GM19238 (cell line): ENCODE data around the gene RRM2.

Experiments used
- DNase-seq: peaks from one replicate; pipeline ENCODE4 v3.0.0; 2011; ENCODE audit warnings: low spot score; ENCODE audit not compliant: insufficient read length

The RRM2 gene

DNA sequence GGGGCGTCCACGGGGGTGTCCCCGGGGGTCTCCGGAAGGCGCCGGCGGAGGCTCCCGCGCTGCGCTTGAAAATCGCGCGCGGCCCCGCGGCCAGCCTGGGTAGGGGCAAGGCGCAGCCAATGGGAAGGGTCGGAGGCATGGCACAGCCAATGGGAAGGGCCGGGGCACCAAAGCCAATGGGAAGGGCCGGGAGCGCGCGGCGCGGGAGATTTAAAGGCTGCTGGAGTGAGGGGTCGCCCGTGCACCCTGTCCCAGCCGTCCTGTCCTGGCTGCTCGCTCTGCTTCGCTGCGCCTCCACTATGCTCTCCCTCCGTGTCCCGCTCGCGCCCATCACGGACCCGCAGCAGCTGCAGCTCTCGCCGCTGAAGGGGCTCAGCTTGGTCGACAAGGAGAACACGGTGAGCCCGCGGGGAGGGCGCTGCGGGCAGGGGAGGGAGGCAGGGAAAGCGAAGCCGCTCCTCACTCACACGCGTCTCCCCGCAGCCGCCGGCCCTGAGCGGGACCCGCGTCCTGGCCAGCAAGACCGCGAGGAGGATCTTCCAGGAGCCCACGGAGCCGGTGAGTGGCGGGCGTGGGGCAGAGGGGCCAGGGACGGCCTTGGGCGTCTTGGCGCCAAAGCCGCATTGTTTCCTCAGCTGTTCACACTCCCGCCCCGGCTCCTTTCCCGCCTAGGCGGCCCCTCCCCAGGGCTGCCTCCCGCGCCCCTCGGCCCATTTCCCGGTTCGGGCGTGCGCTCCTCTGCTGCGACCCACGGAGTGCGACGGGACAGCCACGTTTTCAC, at the start of gene RRM2:
TSS of gene RRM2 (plus strand) at position 240 of the 781 bp plus-strand sequence. CDS start at position 300, 60 bp downstream.
- peak; percentile 93 for DNase-seq

DNA sequence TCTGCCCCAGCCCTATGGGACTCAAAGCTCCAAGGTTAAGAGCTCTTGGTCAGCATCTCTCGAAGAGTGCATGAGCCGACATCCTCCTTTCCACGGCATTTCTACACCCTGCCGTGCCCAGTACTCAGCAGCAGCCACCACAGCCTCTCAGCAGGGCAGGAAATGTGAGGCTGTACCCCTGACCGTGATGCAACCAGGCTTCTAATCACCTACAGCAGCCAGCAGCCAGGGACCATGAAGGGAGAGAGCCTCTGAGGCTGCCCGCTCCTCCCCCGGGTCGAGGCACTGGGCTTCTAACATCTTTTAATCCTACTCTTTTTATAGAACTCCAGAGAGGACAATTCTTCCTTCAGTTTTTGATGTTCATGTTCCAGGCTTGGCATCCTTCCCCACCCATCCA, 48.8 kb upstream of the RRM2 start:
- no peak for DNase-seq

DNA sequence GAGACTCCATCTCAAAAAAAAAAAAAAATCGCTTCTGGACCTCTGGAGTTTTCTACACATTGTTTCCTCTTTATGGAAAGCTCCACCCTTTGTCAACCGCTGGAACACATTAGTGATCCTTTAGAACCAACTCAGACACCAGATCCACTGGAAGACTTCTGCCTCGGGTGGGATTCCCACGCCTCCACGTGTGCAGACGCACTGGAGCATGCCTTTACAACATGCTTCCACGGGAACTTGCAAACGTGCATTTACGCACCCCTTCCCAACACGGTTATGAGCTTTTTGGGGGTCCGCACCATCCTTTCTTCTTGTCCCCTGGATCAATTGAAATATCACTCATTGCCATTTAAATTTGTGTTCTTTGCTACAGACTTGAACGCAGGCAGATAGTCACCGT, 47.4 kb upstream of the RRM2 start:
- DNase-seq = no peak

DNA sequence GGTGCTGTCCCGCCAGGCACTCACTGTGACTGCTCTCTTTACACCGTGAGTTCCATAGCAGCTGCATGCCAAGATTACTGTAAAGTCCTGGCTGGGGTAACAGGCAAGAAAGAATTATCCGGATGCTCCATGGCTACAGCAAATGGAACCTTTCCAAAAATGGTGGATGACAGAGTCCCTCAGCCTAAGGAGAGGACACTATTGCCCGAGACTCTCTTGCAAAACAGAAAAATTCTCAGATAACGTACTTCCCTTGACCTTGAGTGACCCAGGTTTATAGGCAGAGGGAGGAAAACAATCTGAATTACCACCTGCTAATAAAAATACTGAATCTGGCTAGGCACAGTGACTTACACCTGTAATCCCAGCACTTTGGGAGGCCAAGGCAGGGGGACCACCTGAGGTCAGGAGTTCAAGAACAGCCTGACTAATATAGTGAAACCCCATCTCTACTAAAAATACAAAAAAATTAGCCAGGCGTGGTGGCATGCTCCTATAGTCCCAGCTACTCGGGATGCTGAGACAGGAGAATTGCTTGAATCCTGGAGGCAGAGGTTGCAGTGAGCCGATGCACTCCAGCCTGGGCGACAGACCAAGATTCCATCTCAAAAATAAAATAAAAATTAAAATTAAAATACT, 46.8 kb upstream of the RRM2 start:
- DNase-seq = no peak

DNA sequence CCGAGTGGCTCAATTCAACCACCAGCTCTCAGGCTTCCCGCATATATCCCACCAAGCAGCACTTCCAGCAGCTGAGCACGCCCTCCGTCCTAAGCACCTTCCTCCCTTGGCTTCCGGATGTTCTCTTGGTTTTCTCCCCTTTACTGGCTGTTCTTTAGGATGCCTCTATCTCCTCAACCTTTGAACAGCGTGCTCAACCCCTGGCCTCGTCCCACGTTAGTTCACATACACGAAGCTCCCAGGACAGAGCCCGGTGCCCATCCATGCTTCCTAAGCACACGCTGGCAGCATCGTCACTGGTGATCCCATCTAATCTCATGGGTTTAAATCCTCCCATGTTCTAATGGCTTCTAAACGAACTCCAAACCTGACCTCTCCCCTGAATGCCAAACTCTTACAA, 46.0 kb upstream of the RRM2 start:
- no peak for DNase-seq

DNA sequence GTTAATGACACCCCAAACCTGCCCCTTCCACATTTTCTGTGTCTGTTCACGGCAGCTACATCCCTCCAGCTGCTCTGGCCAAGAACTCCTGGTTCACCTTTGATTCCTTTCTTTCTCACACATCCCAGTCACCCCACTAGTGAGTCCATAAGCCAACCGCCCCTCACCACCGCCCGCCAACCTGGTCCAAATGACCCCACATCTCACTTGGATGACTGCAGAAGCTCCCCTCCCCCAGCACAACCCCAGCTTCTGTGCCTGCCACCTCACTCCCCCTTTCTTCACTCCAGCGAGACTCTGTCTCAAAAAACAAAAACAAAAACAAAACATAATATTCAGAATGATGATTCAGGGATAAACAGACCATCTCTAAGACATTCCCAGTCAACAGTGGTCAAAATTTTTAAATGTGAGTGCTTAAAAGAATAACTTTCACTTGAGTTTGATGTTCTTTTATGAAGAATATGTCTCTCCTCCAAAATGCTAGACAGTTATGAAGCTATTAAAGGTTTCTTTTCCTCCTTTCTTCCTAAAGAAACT, 45.5 kb upstream of the RRM2 start:
- no peak for DNase-seq

DNA sequence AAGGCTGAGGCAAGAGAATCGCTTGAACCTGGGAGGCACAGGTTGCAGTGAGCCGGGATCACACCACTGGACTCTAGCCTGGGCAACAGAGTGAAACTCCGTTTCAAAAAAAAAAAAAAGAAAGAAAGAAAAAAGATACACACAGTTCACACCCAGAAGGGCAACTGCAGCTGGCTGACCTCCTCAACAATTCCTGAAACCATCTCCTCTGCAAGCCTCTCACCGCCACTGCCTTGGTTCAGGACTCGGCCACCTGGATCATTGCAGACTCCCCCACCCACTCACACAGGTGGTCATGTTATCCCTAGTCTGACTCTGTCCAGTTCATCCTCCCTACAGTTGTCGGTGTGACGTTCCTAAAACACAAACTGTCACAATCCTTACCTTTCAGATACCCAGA, 44.5 kb upstream of the RRM2 start:
- DNase-seq = no peak

DNA sequence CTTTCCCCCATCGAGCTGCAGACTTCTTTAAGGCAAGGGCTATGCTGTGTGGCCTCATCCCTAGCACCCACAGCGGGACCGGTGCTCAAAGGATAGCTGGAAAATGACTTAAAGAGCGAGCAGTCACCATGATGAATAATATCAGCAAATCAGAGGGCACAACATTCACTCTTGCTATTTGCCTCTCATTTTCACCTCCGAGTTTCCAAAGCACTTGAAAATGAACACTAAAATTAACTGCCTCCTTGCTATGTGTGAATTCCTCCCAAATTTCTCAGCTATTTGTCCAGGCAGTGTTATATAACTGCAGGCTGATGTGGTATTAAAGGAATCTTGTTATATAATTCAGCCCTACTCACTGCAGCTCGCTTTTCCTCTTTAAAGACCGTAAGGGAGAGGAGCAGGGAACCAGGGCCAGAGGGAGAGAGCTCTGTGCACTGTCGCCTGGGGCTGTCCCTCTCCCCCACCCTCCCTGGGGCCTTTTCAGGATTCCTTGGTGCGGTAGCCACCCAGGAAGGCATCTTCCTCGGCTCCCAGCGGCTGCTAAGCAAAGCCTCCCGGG, 43.8 kb upstream of the RRM2 start:
- DNase-seq = no peak

DNA sequence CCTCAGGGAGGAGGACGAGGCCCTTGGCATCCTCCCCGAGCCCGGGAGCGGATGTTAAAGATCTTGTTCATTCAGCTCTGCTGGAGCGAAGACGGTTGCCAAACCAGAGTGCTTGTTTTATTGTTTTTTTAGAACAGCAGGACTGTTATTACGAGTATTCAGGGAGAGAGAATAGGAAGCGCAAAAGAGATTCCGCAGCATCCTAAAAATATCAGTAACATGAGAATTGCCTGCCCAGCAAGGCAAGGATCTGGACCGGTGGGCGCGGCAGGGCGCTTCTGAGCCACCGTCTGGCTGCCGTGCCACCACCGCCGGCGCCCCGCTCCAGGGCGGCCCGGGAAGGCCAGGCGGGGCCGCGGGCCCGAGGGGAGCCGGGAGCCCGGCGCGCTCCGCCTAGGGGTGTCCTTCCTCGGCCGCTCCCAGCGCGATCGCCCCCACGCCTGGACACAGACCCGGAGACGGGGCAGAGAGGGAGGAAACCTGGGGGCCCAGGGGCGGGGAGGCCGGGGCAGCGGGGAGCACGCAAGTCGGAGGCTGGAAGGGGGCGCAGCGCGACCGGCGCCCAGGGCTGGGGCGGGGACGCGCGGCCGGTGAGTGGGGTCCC, 43.2 kb upstream of the RRM2 start:
- DNase-seq = no peak

DNA sequence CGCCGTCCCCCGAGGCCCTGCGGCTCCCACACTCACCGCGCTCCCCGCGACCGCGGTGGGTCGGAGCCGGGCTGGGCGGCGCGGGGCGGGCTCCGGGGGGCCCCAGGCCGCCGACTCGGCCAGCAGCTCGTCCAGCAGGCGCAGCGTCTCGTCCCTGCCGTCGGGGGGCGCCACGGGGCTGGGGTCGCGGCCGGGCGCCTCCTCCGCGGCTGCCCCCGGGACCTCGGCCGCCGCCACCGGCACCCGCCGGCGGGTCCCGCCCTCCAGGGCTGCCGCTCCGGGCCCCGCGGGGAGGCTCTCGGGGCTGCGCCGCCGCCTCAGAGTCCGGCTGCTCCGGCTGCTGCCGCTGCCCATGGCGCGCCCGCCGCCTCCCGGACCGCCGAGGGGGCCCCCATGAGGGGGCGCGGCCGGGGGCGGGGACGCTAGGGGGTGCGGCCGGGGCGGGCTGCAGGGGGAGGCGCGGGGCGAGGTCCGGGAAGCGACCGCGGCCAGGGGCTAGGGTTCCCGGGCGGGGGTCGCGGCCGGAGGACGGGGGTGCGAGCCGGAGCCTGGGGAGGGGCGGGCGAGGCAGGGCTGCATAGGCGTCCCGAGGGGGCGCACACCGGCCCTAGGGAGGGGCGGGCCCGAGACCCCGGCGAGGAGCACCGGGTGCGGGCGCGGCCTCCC, 42.5 kb upstream of the RRM2 start, which contains the start of gene CYS1:
TSS of gene CYS1 (minus strand) at position 542 of the 666 bp plus-strand sequence. CDS start at position 354, 188 bp downstream.
- DNase-seq = peak; percentile 74

DNA sequence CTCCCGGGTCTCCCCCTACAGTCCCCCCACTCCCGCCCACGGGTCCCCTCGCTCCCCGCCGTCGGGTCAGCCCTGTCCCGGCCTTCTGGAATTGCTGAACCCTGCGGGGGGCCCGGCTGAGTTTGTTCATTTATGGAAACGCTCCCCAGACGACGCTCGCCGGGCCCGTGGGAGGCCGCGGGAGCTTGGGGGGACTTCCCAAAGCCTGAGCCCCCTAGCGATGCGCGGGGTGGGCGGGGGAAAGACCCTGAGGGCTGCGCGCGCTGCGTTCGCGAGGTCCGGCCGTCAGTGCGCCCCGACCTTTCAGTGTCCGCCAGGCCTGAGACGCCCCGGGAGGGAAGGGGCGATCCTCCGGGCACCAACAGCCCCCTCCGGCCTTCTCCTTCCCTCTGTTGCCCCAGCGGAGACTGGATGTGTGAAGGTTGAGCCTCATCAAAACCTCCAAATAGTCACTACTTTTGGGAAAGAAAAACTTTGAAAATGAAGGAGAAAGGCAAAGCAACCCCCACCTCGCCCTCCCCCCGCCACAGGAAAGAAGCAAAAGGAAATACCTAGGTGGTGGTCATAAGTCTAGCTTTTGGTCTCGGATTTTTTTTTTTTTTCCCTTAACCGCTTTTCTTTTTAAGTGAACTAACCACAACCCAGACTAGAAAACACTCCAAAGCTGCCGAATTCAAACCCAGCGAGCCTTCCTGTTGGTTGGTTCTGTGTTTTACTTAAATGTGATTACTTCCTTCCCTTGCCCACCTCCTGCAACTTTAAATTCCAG, 41.8 kb upstream of the RRM2 start:
- DNase-seq = peak; percentile 66

DNA sequence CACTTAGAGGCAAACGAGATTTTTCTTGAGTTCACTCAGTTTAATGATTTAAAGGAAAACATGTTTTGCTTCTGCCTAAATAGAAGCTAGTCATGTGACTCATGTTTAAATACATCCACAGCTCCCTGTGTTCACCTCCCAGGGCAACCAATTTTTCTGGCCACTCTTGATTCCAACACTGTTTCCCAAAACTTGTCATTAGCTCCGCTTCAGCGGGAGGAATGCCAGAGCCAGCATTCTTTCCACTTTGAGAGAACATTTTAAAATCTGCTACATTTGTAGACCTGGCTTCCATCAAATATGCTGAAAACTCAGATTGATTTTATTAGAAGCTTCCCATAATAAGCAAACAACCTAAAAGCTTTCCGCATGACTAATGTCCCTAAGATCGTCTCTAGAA, 39.5 kb upstream of the RRM2 start:
- no peak for DNase-seq

DNA sequence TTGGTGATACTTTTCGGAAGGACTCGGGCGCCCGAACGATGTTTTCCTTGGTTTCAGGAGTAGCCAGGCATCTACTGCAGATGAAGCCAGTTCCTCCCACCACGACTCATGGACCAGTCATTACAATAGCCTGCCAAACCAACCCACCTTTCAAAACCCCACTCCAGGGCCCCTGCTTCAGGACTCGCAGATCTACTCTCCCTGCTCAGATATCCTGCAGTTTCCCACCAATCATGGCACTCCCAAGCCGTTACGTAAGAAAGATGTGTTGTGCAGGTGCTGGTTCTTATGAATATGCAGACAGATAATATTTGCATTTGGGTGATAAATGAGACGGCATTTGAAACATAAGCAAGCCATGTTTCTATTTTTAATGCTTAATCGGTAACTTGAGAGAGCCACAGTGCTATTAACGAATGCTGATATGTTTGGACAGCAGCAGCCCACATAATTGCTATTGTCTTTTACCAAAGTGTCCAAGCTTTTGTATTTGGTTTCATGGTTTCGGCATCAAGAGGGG, 38.8 kb upstream of the RRM2 start:
- no peak for DNase-seq

DNA sequence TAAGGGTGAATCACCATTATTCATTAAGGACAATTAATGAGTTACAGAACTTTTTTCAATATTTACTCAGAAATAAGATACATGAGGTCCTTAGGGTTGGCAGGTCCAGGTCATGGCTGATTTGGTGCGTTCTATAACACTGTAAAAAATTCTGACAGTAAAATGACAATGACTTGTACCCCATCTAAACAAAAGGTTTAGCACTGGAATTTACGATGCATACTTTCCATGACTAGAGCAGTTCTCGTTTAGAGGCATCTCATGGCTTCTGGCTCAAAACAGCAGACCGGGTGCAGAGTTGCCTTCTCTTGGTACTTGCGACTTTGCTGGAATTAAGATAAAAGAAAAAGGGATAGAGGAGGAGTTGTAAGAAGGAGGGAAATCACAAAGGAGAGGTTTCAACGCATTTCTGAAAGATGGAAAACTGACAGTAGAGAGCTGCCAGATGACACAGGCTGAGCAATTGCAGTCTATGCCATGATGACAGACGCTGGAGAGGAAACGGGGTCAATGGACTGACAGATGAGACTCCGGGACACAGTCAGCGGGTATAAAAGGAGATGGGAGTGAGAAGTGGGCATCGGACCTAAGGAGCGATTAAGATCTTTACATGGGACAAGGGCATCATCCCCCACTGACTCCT, 38.2 kb upstream of the RRM2 start:
- no peak for DNase-seq

DNA sequence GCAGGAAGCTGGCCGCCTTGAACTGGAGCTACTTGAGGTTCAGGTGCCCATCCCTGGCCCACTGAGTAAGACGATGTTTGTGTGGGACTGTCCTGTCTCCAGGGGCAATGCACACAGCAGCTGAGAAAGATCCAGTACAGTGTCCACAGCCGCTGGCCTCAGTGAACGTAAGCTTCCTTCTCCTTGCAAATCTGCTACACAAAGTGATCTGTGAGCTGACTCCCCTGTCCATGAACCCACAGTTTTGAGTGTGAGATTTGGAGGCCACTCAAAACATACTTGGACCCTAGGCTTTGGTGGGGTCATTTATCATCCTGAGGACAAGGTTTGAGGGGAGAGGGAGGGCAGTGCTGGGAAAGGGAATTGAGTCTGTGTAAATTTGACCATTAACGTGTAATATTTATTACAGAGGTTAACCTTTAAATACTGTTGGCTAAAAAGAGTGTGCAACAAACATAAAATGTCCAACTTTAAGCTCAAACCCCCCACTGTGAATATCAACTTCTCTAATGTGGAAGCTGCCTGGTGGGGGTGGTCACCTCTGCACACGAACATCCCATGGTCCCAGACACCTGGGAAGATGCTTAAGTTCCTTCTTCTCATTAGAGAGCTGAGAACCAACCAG, 37.4 kb upstream of the RRM2 start:
- no peak for DNase-seq

DNA sequence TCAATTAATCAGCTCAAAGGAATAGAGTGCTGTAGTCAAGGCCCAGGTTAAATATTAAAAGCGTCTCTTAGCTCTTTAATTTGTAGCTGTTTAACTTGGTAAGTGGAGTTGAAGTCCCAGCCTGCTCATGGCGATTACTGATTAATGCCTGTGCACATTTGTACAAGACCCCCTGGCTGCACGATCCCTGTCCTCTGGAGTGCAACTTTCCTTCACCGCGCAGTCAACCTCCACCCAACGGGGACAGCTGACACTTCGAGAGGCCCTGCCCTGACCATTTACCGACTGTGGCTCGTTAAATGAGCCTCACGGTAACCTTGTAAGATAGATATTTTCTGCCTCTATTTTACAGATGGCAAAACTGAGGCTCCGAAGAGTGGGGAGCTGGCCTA, 36.9 kb upstream of the RRM2 start:
- no peak for DNase-seq

DNA sequence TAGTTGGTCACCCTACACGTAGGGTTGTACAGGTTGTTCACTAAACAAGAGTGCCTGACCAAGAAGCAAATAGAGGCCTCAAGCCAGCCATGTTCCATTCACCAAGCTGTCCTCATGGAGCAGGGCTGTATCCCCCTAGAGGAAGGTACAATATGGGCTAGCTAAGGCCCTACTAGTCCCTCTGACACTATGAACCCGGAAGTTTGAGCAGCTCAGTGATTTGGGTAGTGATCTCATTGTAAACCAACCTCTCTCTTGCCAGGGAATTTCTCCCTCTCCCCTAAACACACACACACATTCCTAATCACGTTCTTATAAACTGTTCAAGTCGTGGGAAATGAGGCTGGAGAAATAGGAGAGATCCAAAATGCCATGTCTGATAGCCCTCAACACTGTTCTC, 35.6 kb upstream of the RRM2 start:
- DNase-seq = no peak

DNA sequence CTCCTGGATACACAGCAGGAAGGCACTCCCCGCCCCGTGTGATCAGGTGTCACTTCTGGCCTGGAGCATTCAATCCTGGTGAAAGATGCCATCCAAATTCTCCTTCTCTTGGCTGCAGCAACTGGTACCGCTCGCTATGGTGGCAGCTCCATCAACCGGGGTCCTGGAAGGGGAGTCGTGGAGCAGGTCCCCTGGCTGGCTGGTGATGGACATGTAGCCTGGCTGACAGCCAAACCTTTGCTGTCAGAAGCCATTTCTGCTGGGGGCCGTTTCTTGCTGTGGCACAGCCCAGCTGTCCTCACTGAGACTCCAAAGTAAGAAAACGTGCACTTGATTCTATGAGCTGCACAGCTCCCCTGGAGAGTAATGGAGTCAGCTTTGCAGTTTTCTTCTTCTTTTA, 35.2 kb upstream of the RRM2 start:
- no peak for DNase-seq

DNA sequence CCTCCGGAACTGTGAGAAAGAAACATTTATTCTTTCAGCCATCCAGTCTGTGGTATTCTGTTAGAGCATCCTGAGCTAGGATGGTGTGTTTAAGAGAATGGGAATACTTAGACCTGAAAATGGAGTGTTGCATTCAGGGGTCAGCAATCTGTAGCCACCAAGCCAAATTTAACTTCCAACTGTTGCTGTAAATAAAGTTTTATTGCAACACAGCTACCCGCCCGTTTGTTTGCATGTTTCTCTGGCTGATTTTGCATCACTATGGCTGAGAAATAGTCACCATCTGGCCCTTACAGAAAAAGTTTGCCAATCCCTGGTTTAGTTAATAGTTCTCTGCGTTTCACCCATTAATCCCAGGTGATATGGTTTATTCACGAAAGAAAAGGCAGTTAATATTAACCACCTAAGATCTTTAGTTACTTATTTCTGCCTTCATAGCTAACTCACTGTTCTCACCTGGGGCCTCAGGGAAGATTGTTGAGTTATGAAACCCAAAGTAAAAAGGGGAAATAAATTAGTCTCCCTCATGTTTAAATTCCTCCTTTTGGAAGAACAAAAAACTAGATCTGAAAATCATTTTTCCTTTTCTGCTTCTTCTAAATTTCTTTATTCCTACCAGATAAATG, 32.9 kb upstream of the RRM2 start:
- DNase-seq = no peak
